Transverse colon (tissue), 4 donors: ENCODE results near the gene MMP2. TPM values are rescaled to one million over a fixed set of nuclear protein-coding genes. Genes with fewer than 3 reads are reported as not detected.

Experiments used
- DNase-seq: peaks from one replicate; pipeline ENCODE4 v3.0.0-alpha.2; 2019
- H3K27ac ChIP-seq, 4 donors: fragments of 200-600 bp; sonication (generic); 2 replicates each; pipeline ENCODE4 v1.5.1; 2016 to 2018; ENCODE audit warnings: inconsistent platforms in 4 of 4
- H3K27me3 ChIP-seq: fragments of 200-600 bp; sonication (generic); 2 replicates; pipeline ENCODE4 v1.5.1; 2017; ENCODE audit warnings: inconsistent platforms
- H3K36me3 ChIP-seq, 4 donors: fragments of 200-600 bp; sonication (generic); 2 replicates each; pipeline ENCODE4 v1.5.1; 2017 to 2019; ENCODE audit warnings: inconsistent platforms in 4 of 4
- H3K4me1 ChIP-seq, 4 donors: fragments of 200-600 bp; sonication (generic); 2 replicates each; pipeline ENCODE4 v1.5.1; 2017 to 2020; ENCODE audit warnings: inconsistent platforms in 4 of 4
- H3K4me3 ChIP-seq, 4 donors: fragments of 200-600 bp; sonication (generic); 1 replicate in 1 of 4; 2 replicates in 3 of 4; pipeline versions ENCODE4 v1.5.1 to v1.6.1; 2017 to 2019; ENCODE audit warnings: inconsistent platforms in 4 of 4
- H3K9me3 ChIP-seq, 2 donors: fragments of 200-600 bp; sonication (generic); 2 replicates each; pipeline ENCODE4 v1.5.1; 2017 to 2019; ENCODE audit warnings: inconsistent platforms in 2 of 2
- CTCF ChIP-seq, 5 experiments: fragments of 200-600 bp in 3 of 5; fragments of 450-650 bp in 2 of 5; sonication (generic) in 3 of 5; IDR thresholded peaks; 1 replicate in 2 of 5; 2 replicates in 3 of 5; pipeline ENCODE4 v1.5.1; 2016 to 2017; ENCODE audit warnings: antibody characterized with exemption in 5 of 5, inconsistent platforms in 3 of 5, mild to moderate bottlenecking in 2 of 5, moderate library complexity in 1 of 5
- EP300 ChIP-seq: sonication (generic); formaldehyde crosslinking; IDR thresholded peaks from one replicate; pipeline ENCODE4 v1.6.1; 2017; ENCODE audit warnings: antibody characterized with exemption, low read depth
- POLR2A ChIP-seq: fragments of 450-650 bp; IDR thresholded peaks from one replicate; pipeline ENCODE4 v1.6.1; 2016; ENCODE audit warnings: antibody characterized with exemption, mild to moderate bottlenecking, moderate library complexity
- POLR2AphosphoS5 ChIP-seq, 3 donors: sonication (generic); formaldehyde crosslinking; IDR thresholded peaks; one replicate each; pipeline ENCODE4 v1.6.1; 2016; ENCODE audit warnings: antibody characterized with exemption in 3 of 3
- WGBS, 2 donors: methylation state at CpG; one replicate each; pipeline ENCODE4 v1.1.5; 2018; ENCODE audit warnings: low coverage in 1 of 2; 5-methylcytosine and 5-hydroxymethylcytosine counted together
- in situ Hi-C, 4 donors: fragments of 200-750 bp; cut with MboI; loops; one replicate each; pipeline versions ENCODE4 v1.15.0 to v1.15.1; 2017; ENCODE audit warnings: low sequenced_read_pairs in 3 of 4, low pct_ligation_motif_present in 1 of 4, low pct_unique_long_range_greater_than_20kb in 1 of 4
- intact Hi-C: fragments of 100-400 bp; cut with DNase I; formaldehyde crosslinking; loops from one replicate; pipeline ENCODE4 v1.15.1; 2023; ENCODE audit warnings: low total_unique reads
- total RNA-seq, 4 donors: library from RNA; depleted of rRNA; stranded (reverse); fragments of >200 nt; gene quantifications; one replicate each; pipeline ENCODE4 v1.1.0, GENCODE V29; 2016

The MMP2 gene
- total RNA-seq, 4 donors from 2014 or later: 52.7 to 105 (median 73.1) TPM

GRCh38 chr16:55515111-55515510 is 36.1 kb downstream of the MMP2 start:
- intact Hi-C loops (no loop called here), in situ Hi-C loops (no loop called here)
- 64 to 73% methylated on average over 1 of the region's 1 CpG for WGBS, 2 donors
- no peaks in the 10 kb centered on the region for H3K27me3 ChIP-seq
- no peak overlapping the region for H3K27ac ChIP-seq
- DNase-seq: no peak
- TF ChIP-seq POLR2A (no peak), POLR2AphosphoS5 (IDR thresholded peaks at IDR 0.05) (no peak), EP300 (no peak), CTCF (IDR thresholded peaks at IDR 0.05) (no peak)
- no peak overlapping the region for H3K4me3 ChIP-seq
- H3K9me3 ChIP-seq: peaks cover 0 to 5% of the 10 kb centered on the region in 2 donors
- H3K4me1 ChIP-seq: no peaks in the 10 kb centered on the region
- no peaks in the 10 kb centered on the region for H3K36me3 ChIP-seq

GRCh38 chr16:55521792-55522191 is 42.8 kb downstream of the MMP2 start:
- WGBS, 2 donors: 60 to 93% methylated on average over 1 of the region's 1 CpG
- TF ChIP-seq EP300 (no peak), CTCF (IDR thresholded peaks at IDR 0.05) (no peak), POLR2AphosphoS5 (IDR thresholded peaks at IDR 0.05) (no peak), POLR2A (no peak)
- in situ Hi-C loops: no loop called here

GRCh38 chr16:55526441-55526840 is 47.4 kb downstream of the MMP2 start:
- Histone ChIP-seq H3K27me3 (no peaks in the 10 kb centered on the region), H3K27ac (no peak overlapping the region), H3K4me1 (peaks cover 0 to 4% (median 0%) of the 10 kb centered on the region in 4 donors), H3K4me3 (no peak overlapping the region), H3K36me3 (no peaks in the 10 kb centered on the region), H3K9me3 (peaks cover 0 to 5% of the 10 kb centered on the region in 2 donors)
- WGBS, 2 donors: 30 to 31% methylated on average over 2 of the region's 2 CpGs
- intact Hi-C loops: no loop called here
- no peak for DNase-seq
- in situ Hi-C loops: no loop called here
- no peak for TF ChIP-seq POLR2AphosphoS5 (IDR thresholded peaks at IDR 0.05)
- TF ChIP-seq POLR2A: no peak
- no peak for TF ChIP-seq CTCF (IDR thresholded peaks at IDR 0.05)
- no peak for TF ChIP-seq EP300

More at GRCh38 chr16:55521792-55522191, 42.8 kb downstream of the MMP2 start:
- H3K4me1 ChIP-seq: peaks cover 0 to 4% (median 0%) of the 10 kb centered on the region in 4 donors
- no peaks in the 10 kb centered on the region for H3K36me3 ChIP-seq
- H3K27me3 ChIP-seq: no peaks in the 10 kb centered on the region
- intact Hi-C loops: no loop called here
- H3K27ac ChIP-seq: no peak overlapping the region
- no peak for DNase-seq
- H3K4me3 ChIP-seq: no peak overlapping the region
- peaks cover 0 to 12% of the 10 kb centered on the region in 2 donors for H3K9me3 ChIP-seq

GRCh38 chr16:55527885-55528284 is 48.9 kb downstream of the MMP2 start:
- H3K27ac ChIP-seq: no peak overlapping the region
- in situ Hi-C loops: no loop called here
- no peaks in the 10 kb centered on the region for H3K27me3 ChIP-seq
- H3K9me3 ChIP-seq: no peaks in the 10 kb centered on the region
- peaks cover 0 to 4% (median 0%) of the 10 kb centered on the region in 4 donors for H3K4me1 ChIP-seq
- H3K36me3 ChIP-seq: no peaks in the 10 kb centered on the region
- intact Hi-C loops: no loop called here
- DNase-seq: no peak
- TF ChIP-seq POLR2AphosphoS5 (IDR thresholded peaks at IDR 0.05) (no peak), EP300 (no peak), CTCF (IDR thresholded peaks at IDR 0.05) (no peak), POLR2A (no peak)
- no peak overlapping the region for H3K4me3 ChIP-seq
